ENCODE results near the gene DUSP5.

- TF ChIP-seq CTCF (IDR thresholded peaks at IDR 0.05) (no peak), POLR2A (IDR thresholded peaks at IDR 0.05) (no peak)
Observed at GRCh38 chr10:110533149-110533548, 35.4 kb downstream of the DUSP5 start.

All from suprapubic skin (tissue), 3 donors.